ENCODE data around the gene PEF1. TPM values are rescaled to one million over a fixed set of nuclear protein-coding genes. Genes with fewer than 3 reads are reported as not detected.

The PEF1 gene
- polyA plus RNA-seq, 1 donor from 2014 or later: 79.2 TPM

DNA sequence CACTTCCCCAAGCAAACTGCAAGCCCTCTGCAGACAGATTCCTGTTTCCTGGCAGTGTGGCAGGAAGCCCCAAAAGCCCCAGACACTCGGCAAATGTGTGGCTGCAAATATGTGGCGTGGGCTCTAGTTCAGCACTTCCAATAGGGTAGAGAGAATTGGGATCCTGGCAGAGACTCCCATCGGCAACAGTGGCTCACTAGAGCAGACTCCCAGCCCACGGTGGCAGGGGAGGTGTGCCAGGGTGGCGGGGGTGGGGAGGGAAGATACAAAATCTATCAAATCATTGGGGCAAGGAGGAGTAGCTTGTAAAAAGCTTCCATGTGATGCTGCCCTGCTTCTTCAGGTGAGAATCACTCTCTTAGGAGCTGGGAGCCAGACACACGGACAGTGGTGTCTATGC is 33.3 kb upstream of the PEF1 start:
- H3K27me3 Mint-ChIP-seq: peaks cover 4% of the 10 kb centered on the region
- H3K36me3 Mint-ChIP-seq: no peaks in the 10 kb centered on the region
- no peaks in the 10 kb centered on the region for H3K9me3 Mint-ChIP-seq
- H3K4me3 Mint-ChIP-seq: no peak overlapping the region
- H3K4me1 Mint-ChIP-seq: peaks cover 0 to 2% (median 0%) of the 10 kb centered on the region in 3 donors
- H3K27ac Mint-ChIP-seq: no peak overlapping the region

DNA sequence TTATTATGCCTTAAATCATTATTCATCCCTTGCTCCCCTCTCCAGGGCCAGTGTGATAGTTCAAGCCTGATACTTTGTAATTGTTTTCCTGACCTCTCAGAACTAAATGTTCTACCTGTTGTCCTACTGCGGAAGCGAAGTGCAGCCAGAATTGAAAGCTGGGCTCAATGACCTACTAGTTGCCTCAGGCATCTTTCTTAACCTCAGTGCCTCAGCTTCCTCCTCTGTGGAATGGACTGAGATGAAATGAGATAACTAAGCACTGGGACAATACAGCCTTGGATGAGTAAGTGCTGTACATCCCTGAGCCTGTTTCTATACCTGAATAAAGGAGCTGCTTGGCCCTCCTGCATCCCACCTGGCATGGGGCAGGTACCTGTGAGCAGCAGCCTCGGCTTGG is 32.7 kb upstream of the PEF1 start:
- Mint-ChIP-seq H3K4me1 (peaks cover 0 to 2% (median 0%) of the 10 kb centered on the region in 3 donors), H3K9me3 (no peaks in the 10 kb centered on the region), H3K27me3 (peaks cover 4% of the 10 kb centered on the region), H3K36me3 (no peaks in the 10 kb centered on the region), H3K4me3 (no peak overlapping the region), H3K27ac (no peak overlapping the region)

DNA sequence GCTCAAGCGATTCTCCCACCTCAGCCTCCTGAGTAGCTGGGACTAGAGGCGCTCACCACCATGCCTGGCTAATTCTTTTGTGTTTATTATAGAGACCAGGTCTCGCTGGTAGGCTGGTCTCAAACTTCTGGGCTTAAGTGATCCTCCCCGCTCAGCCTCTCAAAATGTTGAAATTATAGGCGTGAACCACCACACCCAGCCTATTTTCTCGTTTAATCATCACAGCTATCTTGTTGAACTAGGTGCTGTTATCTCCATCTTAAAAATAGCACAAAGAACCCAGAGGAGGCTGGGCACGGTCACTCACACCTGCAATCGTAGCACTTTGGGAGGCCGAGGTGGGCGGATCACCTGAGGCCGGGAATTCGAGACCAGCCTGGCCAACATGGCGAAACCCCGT is 31.1 kb upstream of the PEF1 start:
- H3K27ac Mint-ChIP-seq: no peak overlapping the region
- H3K9me3 Mint-ChIP-seq: no peaks in the 10 kb centered on the region
- no peak overlapping the region for H3K4me3 Mint-ChIP-seq
- H3K27me3 Mint-ChIP-seq: peaks cover 8% of the 10 kb centered on the region
- H3K36me3 Mint-ChIP-seq: no peaks in the 10 kb centered on the region
- no peaks in the 10 kb centered on the region for H3K4me1 Mint-ChIP-seq

DNA sequence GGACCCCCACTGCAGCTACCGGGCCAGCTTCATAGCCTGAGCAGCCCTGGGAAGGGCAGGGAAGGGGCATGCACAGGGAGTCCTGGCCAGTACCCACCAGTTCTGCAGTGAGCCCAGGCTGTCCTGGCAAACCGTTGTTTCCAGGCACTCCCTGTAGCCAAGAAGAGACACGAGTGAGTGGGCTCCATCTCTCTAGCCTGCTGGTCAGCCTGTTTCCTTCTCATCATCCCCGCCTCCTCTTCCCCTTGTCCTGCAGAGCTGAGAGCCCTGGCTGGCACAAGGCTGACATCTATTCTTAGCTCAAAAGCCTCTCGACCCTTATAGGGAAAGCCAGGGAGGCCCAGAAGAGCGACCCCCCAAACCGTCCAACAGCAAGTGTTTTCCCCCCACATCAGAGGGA is 30.5 kb upstream of the PEF1 start:
- H3K27me3 Mint-ChIP-seq: peaks cover 13% of the 10 kb centered on the region
- H3K4me3 Mint-ChIP-seq: no peak overlapping the region
- H3K27ac Mint-ChIP-seq: no peak overlapping the region
- H3K4me1 Mint-ChIP-seq: peaks cover 0 to 2% (median 0%) of the 10 kb centered on the region in 3 donors
- H3K9me3 Mint-ChIP-seq: no peaks in the 10 kb centered on the region
- H3K36me3 Mint-ChIP-seq: no peaks in the 10 kb centered on the region

GRCh38 chr1:31674626-31675025 is 29.9 kb upstream of the PEF1 start:
- H3K4me1 Mint-ChIP-seq: peaks cover 0 to 6% (median 0%) of the 10 kb centered on the region in 3 donors
- no peaks in the 10 kb centered on the region for H3K9me3 Mint-ChIP-seq
- H3K4me3 Mint-ChIP-seq: no peak overlapping the region
- peaks cover 16% of the 10 kb centered on the region for H3K27me3 Mint-ChIP-seq
- H3K27ac Mint-ChIP-seq: no peak overlapping the region
- H3K36me3 Mint-ChIP-seq: no peaks in the 10 kb centered on the region

DNA sequence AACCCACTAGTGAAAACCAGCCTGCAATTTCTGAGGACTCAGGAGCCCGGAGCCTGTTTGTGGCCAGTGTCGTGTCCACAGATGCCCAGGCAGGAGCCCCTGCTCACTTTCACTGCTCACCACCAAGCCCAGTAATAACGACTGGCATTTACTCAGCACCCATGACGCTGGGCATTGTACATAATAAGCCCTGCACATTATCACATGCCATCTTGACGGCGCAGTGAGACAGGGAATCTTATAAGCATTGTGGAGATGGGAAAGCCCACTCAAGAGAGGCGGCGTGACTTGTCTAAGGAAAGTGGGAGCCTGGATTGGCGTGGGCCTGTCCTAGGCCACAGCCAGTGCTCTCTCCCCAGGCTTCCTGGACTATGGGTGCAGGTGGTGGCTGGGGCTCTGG is 28.8 kb upstream of the PEF1 start:
- no peaks in the 10 kb centered on the region for H3K36me3 Mint-ChIP-seq
- no peak overlapping the region for H3K4me3 Mint-ChIP-seq
- peaks cover 0 to 8% (median 0%) of the 10 kb centered on the region in 3 donors for H3K4me1 Mint-ChIP-seq
- no peaks in the 10 kb centered on the region for H3K9me3 Mint-ChIP-seq
- H3K27me3 Mint-ChIP-seq: peaks cover 18% of the 10 kb centered on the region
- no peak overlapping the region for H3K27ac Mint-ChIP-seq

GRCh38 chr1:31672986-31673385 is 28.3 kb upstream of the PEF1 start:
- Mint-ChIP-seq H3K27me3 (peaks cover 18% of the 10 kb centered on the region), H3K36me3 (no peaks in the 10 kb centered on the region), H3K4me3 (no peak overlapping the region), H3K27ac (no peak overlapping the region), H3K4me1 (peaks cover 0 to 8% (median 0%) of the 10 kb centered on the region in 3 donors), H3K9me3 (no peaks in the 10 kb centered on the region)

DNA sequence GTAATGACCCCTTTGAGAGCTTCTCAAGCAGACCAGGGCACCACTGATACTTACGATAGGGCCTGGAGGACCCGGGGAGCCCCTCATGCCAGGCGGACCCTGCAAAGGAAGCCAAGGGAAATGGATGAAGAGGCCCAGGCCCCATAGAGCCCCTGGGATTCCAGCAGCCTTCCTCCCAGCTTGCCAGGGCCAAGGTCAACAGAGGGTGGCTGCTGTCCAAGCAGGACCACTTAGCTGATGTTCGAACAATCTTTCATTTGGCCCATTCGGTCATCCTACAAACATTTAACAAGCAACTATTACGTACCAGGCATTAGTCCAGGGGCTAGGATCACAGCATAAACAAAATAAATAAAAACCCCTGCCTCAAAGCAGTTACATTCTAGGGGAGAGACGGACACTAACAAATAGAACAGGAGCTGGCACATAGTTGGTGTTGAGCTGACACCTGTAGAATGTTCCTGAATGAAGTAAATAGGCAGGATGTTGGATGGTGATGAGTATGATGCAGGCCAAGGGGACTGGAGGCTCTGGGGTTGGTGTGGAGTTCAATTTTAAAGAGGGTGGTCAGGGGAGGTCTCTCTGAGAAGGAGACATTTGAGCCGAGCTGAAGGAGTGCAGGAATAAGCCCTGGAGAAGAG is 27.0 kb upstream of the PEF1 start:
- peak overlapping the region in 1 of 3 donors; percentile 54 for H3K27ac Mint-ChIP-seq
- peaks cover 18% of the 10 kb centered on the region for H3K27me3 Mint-ChIP-seq
- no peaks in the 10 kb centered on the region for H3K9me3 Mint-ChIP-seq
- no peaks in the 10 kb centered on the region for H3K36me3 Mint-ChIP-seq
- no peak overlapping the region for H3K4me3 Mint-ChIP-seq
- peaks cover 0 to 8% (median 0%) of the 10 kb centered on the region in 3 donors for H3K4me1 Mint-ChIP-seq

- no peaks in the 10 kb centered on the region for H3K9me3 Mint-ChIP-seq
- H3K27ac Mint-ChIP-seq: no peak overlapping the region
- peaks cover 18% of the 10 kb centered on the region for H3K27me3 Mint-ChIP-seq
- H3K4me1 Mint-ChIP-seq: peaks cover 0 to 8% (median 0%) of the 10 kb centered on the region in 3 donors
- H3K36me3 Mint-ChIP-seq: no peaks in the 10 kb centered on the region
- no peak overlapping the region for H3K4me3 Mint-ChIP-seq
Observed at GRCh38 chr1:31671147-31671546, 26.5 kb upstream of the PEF1 start.

GRCh38 chr1:31670593-31670964 is 25.9 kb upstream of the PEF1 start:
- no peaks in the 10 kb centered on the region for H3K9me3 Mint-ChIP-seq
- peaks cover 17% of the 10 kb centered on the region for H3K27me3 Mint-ChIP-seq
- no peak overlapping the region for H3K4me3 Mint-ChIP-seq
- H3K4me1 Mint-ChIP-seq: peaks cover 0 to 8% (median 0%) of the 10 kb centered on the region in 3 donors
- no peak overlapping the region for H3K27ac Mint-ChIP-seq
- no peaks in the 10 kb centered on the region for H3K36me3 Mint-ChIP-seq

GRCh38 chr1:31669786-31670592 is 25.3 kb upstream of the PEF1 start:
- H3K9me3 Mint-ChIP-seq: no peaks in the 10 kb centered on the region
- no peaks in the 10 kb centered on the region for H3K36me3 Mint-ChIP-seq
- peaks cover 16% of the 10 kb centered on the region for H3K27me3 Mint-ChIP-seq
- H3K27ac Mint-ChIP-seq: no peak overlapping the region
- H3K4me1 Mint-ChIP-seq: peaks cover 0 to 8% (median 0%) of the 10 kb centered on the region in 3 donors
- H3K4me3 Mint-ChIP-seq: peak overlapping the region in 3 of 4 donors; percentile 6 to 86 (median 72)

- H3K36me3 Mint-ChIP-seq: no peaks in the 10 kb centered on the region
- no peaks in the 10 kb centered on the region for H3K9me3 Mint-ChIP-seq
- H3K27ac Mint-ChIP-seq: no peak overlapping the region
- peaks cover 0 to 8% (median 0%) of the 10 kb centered on the region in 3 donors for H3K4me1 Mint-ChIP-seq
- peak overlapping the region in 1 of 4 donors; percentile 17 for H3K4me3 Mint-ChIP-seq
- H3K27me3 Mint-ChIP-seq: peaks cover 16% of the 10 kb centered on the region
Observed at GRCh38 chr1:31669433-31669785, 24.7 kb upstream of the PEF1 start.

DNA sequence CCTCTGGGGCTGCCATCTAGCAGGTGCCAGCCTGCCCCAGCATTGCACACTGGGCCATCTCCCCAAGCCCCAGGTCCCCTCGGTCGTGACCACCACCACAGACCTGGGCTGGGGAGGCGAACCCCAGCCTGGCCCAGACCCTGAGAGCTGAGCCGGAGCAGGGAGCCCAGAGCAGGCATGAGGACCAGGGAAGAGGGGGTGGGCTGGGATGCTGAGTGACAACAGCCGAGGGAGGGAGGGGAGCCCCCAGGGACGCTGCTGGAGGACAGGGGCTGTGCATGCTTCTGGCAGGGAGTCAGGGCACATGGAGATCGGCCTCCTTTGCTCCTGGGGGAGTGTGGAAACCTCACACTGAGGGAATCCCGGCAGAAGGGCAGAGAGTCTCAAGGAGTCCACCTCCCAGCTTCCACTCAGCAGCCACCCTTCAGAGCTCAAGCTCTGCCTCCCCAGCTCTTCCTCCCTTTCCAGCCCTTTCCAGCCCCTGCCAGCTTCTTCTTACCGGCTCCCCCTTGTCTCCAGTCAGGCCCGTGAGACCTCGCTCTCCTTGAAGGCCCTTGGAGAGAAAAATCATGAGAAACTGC is 23.7 kb upstream of the PEF1 start:
- Mint-ChIP-seq H3K27ac (no peak overlapping the region), H3K4me3 (no peak overlapping the region), H3K36me3 (no peaks in the 10 kb centered on the region)

GRCh38 chr1:31667065-31667785 is 22.5 kb upstream of the PEF1 start:
- Mint-ChIP-seq H3K27me3 (peaks cover 24% of the 10 kb centered on the region), H3K9me3 (no peaks in the 10 kb centered on the region), H3K4me1 (peaks cover 0 to 8% (median 4%) of the 10 kb centered on the region in 3 donors), H3K36me3 (no peaks in the 10 kb centered on the region), H3K27ac (no peak overlapping the region), H3K4me3 (no peak overlapping the region)

More for the DNA sequence above, 23.7 kb upstream of the PEF1 start:
- Mint-ChIP-seq H3K4me1 (peaks cover 0 to 8% (median 4%) of the 10 kb centered on the region in 3 donors), H3K27me3 (peaks cover 17% of the 10 kb centered on the region), H3K9me3 (no peaks in the 10 kb centered on the region)

Measured in IgD-negative memory B cell (primary cell).